Lower lobe of right lung (tissue), 2 donors: ENCODE results near the gene XIRP2. TPM values are rescaled to one million over a fixed set of nuclear protein-coding genes. Genes with fewer than 3 reads are reported as not detected.

Experiments
- ATAC-seq, 2 donors: fragments of 200-7000 bp; cut with Tn5 transposase; one replicate each; pipeline ENCODE4 v1.9.1; 2020 to 2022; ENCODE audit warnings: mild to moderate bottlenecking in 2 of 2, moderate library complexity in 2 of 2
- DNase-seq: peaks from one replicate; pipeline ENCODE4 v3.0.0-alpha.2; 2020
- H3K27ac ChIP-seq: fragments of 200-600 bp; one replicate; pipeline ENCODE4 v1.8.0; 2022
- H3K27me3 ChIP-seq: fragments of 200-600 bp; one replicate; pipeline ENCODE4 v1.8.0; 2022; ENCODE audit warnings: low read depth
- H3K36me3 ChIP-seq: fragments of 200-600 bp; one replicate; pipeline ENCODE4 v1.8.0; 2022; ENCODE audit warnings: mild to moderate bottlenecking
- H3K4me1 ChIP-seq: fragments of 200-600 bp; one replicate; pipeline ENCODE4 v1.8.0; 2022
- H3K4me3 ChIP-seq: fragments of 200-600 bp; one replicate; pipeline ENCODE4 v1.8.0; 2022; ENCODE audit warnings: mild to moderate bottlenecking
- H3K9me3 ChIP-seq: fragments of 200-600 bp; one replicate; pipeline ENCODE4 v1.8.0; 2022
- CTCF ChIP-seq: fragments of 200-600 bp; IDR thresholded peaks from one replicate; pipeline ENCODE4 v1.8.0; 2022; ENCODE audit warnings: antibody characterized with exemption, mild to moderate bottlenecking
- intact Hi-C: fragments of 100-400 bp; cut with DNase I; formaldehyde crosslinking; loops from one replicate; pipeline ENCODE4 v1.11.0; 2022
- total RNA-seq: library from RNA; stranded (reverse); fragmentation: NEBNext Ultra II Directional; extraction: Animal tissue kit (Norgen Biotek cat#: 25700); gene quantifications from one replicate; pipeline ENCODE4 v1.2.1, GENCODE V29; 2021
- donor health status: DM: no; HTN: yes; CAD: no; lungs with severe emphysema.

XIRP2 gene
- total RNA-seq, 1 donor from 2014 or later, result 0.18 TPM

- DNase-seq (no peak), ATAC-seq (peak; percentile 25 to 36)
- Histone ChIP-seq H3K27me3 (no peaks in the 10 kb centered on the region), H3K27ac (no peak overlapping the region), H3K36me3 (no peaks in the 10 kb centered on the region), H3K9me3 (no peaks in the 10 kb centered on the region), H3K4me1 (no peaks in the 10 kb centered on the region), H3K4me3 (no peak overlapping the region)
- intact Hi-C loops, result no loop called here
- TF ChIP-seq CTCF, result no peak
Observed at GRCh38 chr2:167151894-167152293, 263.6 kb downstream of the XIRP2 start.

- Histone ChIP-seq H3K27ac (no peak overlapping the region), H3K4me1 (no peaks in the 10 kb centered on the region), H3K36me3 (no peaks in the 10 kb centered on the region), H3K9me3 (no peaks in the 10 kb centered on the region), H3K27me3 (no peaks in the 10 kb centered on the region), H3K4me3 (no peak overlapping the region)
- intact Hi-C loops, result no loop called here
- DNase-seq (no peak), ATAC-seq (no peak)
- no peak for TF ChIP-seq CTCF
Observed at GRCh38 chr2:167157523-167157922, 269.2 kb downstream of the XIRP2 start.

GRCh38 chr2:167177196-167177595, 288.9 kb downstream of the XIRP2 start:
- H3K9me3 ChIP-seq, result no peaks in the 10 kb centered on the region
- H3K4me3 ChIP-seq, result no peak overlapping the region
- no peaks in the 10 kb centered on the region for H3K36me3 ChIP-seq
- H3K27me3 ChIP-seq, result no peaks in the 10 kb centered on the region
- H3K4me1 ChIP-seq, result no peaks in the 10 kb centered on the region
- H3K27ac ChIP-seq, result no peak overlapping the region
- ATAC-seq (no peak), DNase-seq (no peak)
- intact Hi-C loops, result no loop called here
- no peak for TF ChIP-seq CTCF

- Histone ChIP-seq H3K27me3 (no peaks in the 10 kb centered on the region), H3K27ac (no peak overlapping the region), H3K36me3 (no peaks in the 10 kb centered on the region), H3K4me3 (no peak overlapping the region), H3K9me3 (no peaks in the 10 kb centered on the region), H3K4me1 (no peaks in the 10 kb centered on the region)
- no peak for TF ChIP-seq CTCF
- no peak for DNase-seq
- intact Hi-C loops, result no loop called here
- ATAC-seq, result no peak
Observed at GRCh38 chr2:167181134-167181533, 292.9 kb downstream of the XIRP2 start.

- ATAC-seq, result no peak
- H3K4me1 ChIP-seq, result no peaks in the 10 kb centered on the region
- no peaks in the 10 kb centered on the region for H3K36me3 ChIP-seq
- no peak overlapping the region for H3K27ac ChIP-seq
- DNase-seq, result no peak
- H3K27me3 ChIP-seq, result no peaks in the 10 kb centered on the region
- TF ChIP-seq CTCF, result no peak
- no peak overlapping the region for H3K4me3 ChIP-seq
- no peaks in the 10 kb centered on the region for H3K9me3 ChIP-seq
- intact Hi-C loops, result no loop called here
Observed at GRCh38 chr2:167181688-167182087, 293.4 kb downstream of the XIRP2 start.

GRCh38 chr2:167182403-167182802, 294.1 kb downstream of the XIRP2 start:
- H3K27me3 ChIP-seq, result no peaks in the 10 kb centered on the region
- no peaks in the 10 kb centered on the region for H3K36me3 ChIP-seq
- ATAC-seq, result no peak
- no peak for TF ChIP-seq CTCF
- H3K4me1 ChIP-seq, result no peaks in the 10 kb centered on the region
- intact Hi-C loops, result no loop called here
- no peak for DNase-seq
- H3K9me3 ChIP-seq, result no peaks in the 10 kb centered on the region
- H3K4me3 ChIP-seq, result no peak overlapping the region
- no peak overlapping the region for H3K27ac ChIP-seq
